ENCODE data around the gene SPATA24.

SPATA24 gene

DNA sequence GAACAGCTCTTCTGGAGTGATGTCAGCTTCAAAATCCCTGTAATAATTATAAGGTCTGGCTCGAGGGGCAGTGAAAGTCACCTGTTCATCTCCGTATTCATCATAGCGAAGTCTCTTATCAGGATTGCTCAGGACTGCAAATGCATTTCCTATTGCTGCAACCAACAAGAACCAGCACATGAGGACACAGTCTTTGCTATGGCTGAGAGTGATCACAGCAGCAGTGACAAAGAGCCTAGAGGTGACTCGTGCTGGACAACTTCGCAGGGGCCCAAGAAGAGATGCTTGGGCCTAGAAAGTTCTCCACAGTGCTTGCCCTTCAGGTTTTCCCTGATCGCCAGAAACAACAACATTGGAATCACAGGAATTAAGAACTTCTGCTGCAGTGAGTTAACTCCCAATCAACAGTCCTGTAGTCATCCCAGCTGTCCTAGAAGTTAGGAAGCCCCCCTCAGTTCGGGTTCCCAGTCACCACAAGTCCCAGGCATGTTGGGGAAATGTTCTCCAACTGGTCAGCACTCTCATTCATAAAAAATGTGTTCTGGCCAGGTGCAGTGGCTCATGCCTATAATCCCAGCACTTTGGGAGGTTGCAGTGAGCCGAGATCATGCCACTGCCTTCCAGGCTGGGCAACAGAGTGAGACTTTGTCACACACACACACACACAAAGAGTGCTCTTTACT, 22.5 kb upstream of the SPATA24 start:
- Histone ChIP-seq H3K36me3 (ENCODE audit: insufficient read depth, low read length) (no peaks in the 10 kb centered on the region; the same call in 1 of the 2 replicates), H3K9me3 (ENCODE audit: control insufficient read depth, insufficient read depth, low read length) (no peaks in the 10 kb centered on the region), H3K4me1 (ENCODE audit: insufficient read depth, low read length) (no peaks in the 10 kb centered on the region), H3K9ac (ENCODE audit: low read depth, low read length) (no peak overlapping the region)

- H3K4me1 ChIP-seq (ENCODE audit: insufficient read depth, low read length): no peaks in the 10 kb centered on the region
- H3K9ac ChIP-seq (ENCODE audit: low read depth, low read length): no peak overlapping the region
- H3K36me3 ChIP-seq (ENCODE audit: insufficient read depth, low read length): no peaks in the 10 kb centered on the region; the same call in 1 of the 2 replicates
- no peaks in the 10 kb centered on the region for H3K9me3 ChIP-seq (ENCODE audit: control insufficient read depth, insufficient read depth, low read length)
Observed at GRCh38 chr5:139425497-139425896, 21.6 kb upstream of the SPATA24 start.

- Histone ChIP-seq H3K4me1 (ENCODE audit: insufficient read depth, low read length) (peaks cover 7% of the 10 kb centered on the region; the same call in 1 of the 2 replicates), H3K36me3 (ENCODE audit: insufficient read depth, low read length) (no peaks in the 10 kb centered on the region; the same call in 1 of the 2 replicates), H3K9ac (ENCODE audit: low read depth, low read length) (no peak overlapping the region), H3K9me3 (ENCODE audit: control insufficient read depth, insufficient read depth, low read length) (no peaks in the 10 kb centered on the region)
Observed at GRCh38 chr5:139422307-139422893, 18.5 kb upstream of the SPATA24 start.

GRCh38 chr5:139419226-139420192, 15.6 kb upstream of the SPATA24 start:
- peaks cover 7% of the 10 kb centered on the region; the same call in 1 of the 2 replicates for H3K4me1 ChIP-seq (ENCODE audit: insufficient read depth, low read length)
- no peaks in the 10 kb centered on the region for H3K9me3 ChIP-seq (ENCODE audit: control insufficient read depth, insufficient read depth, low read length)
- H3K9ac ChIP-seq (ENCODE audit: low read depth, low read length): no peak overlapping the region
- H3K36me3 ChIP-seq (ENCODE audit: insufficient read depth, low read length): no peaks in the 10 kb centered on the region; the same call in 1 of the 2 replicates

DNA sequence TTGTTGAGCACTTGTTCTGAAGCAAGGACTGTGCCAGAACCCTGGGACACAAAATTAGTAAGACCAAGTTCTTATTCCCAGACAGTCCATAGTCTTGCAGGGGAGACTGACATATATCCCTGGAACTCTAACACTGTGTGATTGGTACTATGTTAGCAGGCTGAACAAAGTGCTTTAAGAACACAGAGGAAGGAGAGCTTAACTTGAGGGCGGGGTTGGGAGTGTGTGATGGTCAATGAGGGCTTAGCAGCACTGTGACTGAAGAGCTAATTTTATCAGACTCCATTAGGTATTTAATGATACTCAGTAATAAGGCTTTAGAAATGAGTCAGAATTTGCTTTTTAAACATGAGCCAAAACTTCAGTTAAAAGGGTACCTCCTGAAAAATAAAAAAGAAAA, 14.9 kb upstream of the SPATA24 start:
- peaks cover 7% of the 10 kb centered on the region; the same call in 1 of the 2 replicates for H3K4me1 ChIP-seq (ENCODE audit: insufficient read depth, low read length)
- H3K9me3 ChIP-seq (ENCODE audit: control insufficient read depth, insufficient read depth, low read length): no peaks in the 10 kb centered on the region
- H3K36me3 ChIP-seq (ENCODE audit: insufficient read depth, low read length): no peaks in the 10 kb centered on the region
- no peak overlapping the region for H3K9ac ChIP-seq (ENCODE audit: low read depth, low read length)

- H3K36me3 ChIP-seq (ENCODE audit: insufficient read depth, low read length): no peaks in the 10 kb centered on the region
- H3K4me1 ChIP-seq (ENCODE audit: insufficient read depth, low read length): peaks cover 7% of the 10 kb centered on the region; the same call in 1 of the 2 replicates
- H3K9ac ChIP-seq (ENCODE audit: low read depth, low read length): no peak overlapping the region
- no peaks in the 10 kb centered on the region for H3K9me3 ChIP-seq (ENCODE audit: control insufficient read depth, insufficient read depth, low read length)
Observed at GRCh38 chr5:139417214-139417613, 13.3 kb upstream of the SPATA24 start.

DNA sequence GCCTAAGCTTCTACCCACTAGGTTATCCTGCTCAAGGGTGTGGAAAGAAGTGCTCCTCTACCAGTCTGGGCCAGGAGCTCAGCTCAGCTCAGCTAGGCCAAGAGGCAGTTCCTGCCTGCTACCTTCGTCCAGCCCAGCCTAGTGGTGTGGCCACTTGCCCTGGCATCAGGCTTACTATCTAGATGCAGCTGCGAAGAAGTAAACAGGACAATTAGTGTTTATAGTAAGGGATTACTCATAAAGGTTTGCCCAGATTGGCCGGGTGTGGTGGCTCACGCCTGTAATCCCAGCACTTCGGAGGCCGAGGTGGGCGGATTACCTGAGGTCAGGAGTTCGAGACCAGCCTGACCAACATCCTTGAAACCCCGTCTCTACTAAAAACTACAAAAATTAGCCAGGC, 12.8 kb upstream of the SPATA24 start:
- H3K9ac ChIP-seq (ENCODE audit: low read depth, low read length): no peak overlapping the region
- no peaks in the 10 kb centered on the region for H3K9me3 ChIP-seq (ENCODE audit: control insufficient read depth, insufficient read depth, low read length)
- H3K4me1 ChIP-seq (ENCODE audit: insufficient read depth, low read length): peaks cover 7% of the 10 kb centered on the region; the same call in 1 of the 2 replicates
- H3K36me3 ChIP-seq (ENCODE audit: insufficient read depth, low read length): no peaks in the 10 kb centered on the region

DNA sequence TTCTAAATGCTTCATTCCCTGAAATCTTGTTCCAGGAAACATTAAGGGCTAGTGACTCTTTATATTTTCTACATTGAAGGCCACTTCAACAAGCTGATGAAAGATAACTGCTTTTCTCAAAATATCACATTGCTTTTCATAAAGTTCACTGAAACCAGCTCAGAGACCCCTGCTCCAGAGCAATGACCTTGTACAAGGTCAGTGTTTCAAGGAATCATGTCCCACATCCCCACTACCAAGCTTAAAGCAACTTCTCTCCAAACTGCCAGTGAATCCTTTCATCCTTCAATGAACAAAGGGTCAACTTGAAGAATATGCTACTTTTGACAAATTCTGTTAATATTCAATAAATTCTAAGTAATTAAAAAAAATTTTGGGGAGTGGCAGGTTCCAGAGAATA, 12.0 kb upstream of the SPATA24 start:
- no peaks in the 10 kb centered on the region for H3K9me3 ChIP-seq (ENCODE audit: control insufficient read depth, insufficient read depth, low read length)

GRCh38 chr5:139415221-139415861, 11.5 kb upstream of the SPATA24 start:
- Histone ChIP-seq H3K36me3 (ENCODE audit: insufficient read depth, low read length) (no peaks in the 10 kb centered on the region), H3K4me1 (ENCODE audit: insufficient read depth, low read length) (peaks cover 7% of the 10 kb centered on the region; the same call in 1 of the 2 replicates), H3K9ac (ENCODE audit: low read depth, low read length) (no peak overlapping the region), H3K9me3 (ENCODE audit: control insufficient read depth, insufficient read depth, low read length) (no peaks in the 10 kb centered on the region)

More for the DNA sequence above, 12.0 kb upstream of the SPATA24 start:
- Histone ChIP-seq H3K9ac (ENCODE audit: low read depth, low read length) (no peak overlapping the region), H3K36me3 (ENCODE audit: insufficient read depth, low read length) (no peaks in the 10 kb centered on the region), H3K4me1 (ENCODE audit: insufficient read depth, low read length) (peaks cover 7% of the 10 kb centered on the region; the same call in 1 of the 2 replicates)

DNA sequence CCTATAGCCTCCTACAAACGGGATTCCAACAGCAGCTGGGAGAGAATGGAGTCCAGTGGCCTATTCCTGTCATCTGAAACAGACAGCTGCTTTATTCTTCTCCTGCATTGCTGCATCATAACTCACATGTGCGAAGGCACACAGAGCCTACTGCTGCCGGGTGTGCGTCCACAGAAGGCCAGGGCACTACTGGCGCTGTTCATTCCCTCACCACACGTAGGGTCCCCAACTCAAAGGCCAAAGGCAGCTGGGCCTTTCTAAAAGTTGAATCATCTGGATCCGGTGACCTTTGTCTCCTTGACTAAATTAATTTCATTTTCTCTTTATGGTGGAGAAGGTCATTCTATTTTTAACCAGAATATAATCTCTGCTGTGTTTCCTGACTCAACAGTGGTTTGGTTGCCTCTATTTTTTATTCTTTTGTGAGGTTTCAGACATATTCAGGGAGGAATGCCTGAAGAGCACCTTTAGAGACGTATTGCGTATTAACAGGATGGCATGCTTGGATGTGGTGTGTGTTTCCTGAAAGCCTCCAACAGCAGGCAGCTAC, 10.8 kb upstream of the SPATA24 start:
- peaks cover 3% of the 10 kb centered on the region; the same call in 1 of the 2 replicates for H3K4me1 ChIP-seq (ENCODE audit: insufficient read depth, low read length)
- H3K9ac ChIP-seq (ENCODE audit: low read depth, low read length): no peak overlapping the region
- H3K36me3 ChIP-seq (ENCODE audit: insufficient read depth, low read length): no peaks in the 10 kb centered on the region
- H3K9me3 ChIP-seq (ENCODE audit: control insufficient read depth, insufficient read depth, low read length): no peaks in the 10 kb centered on the region

- Histone ChIP-seq H3K4me1 (ENCODE audit: insufficient read depth, low read length) (no peaks in the 10 kb centered on the region), H3K36me3 (ENCODE audit: insufficient read depth, low read length) (no peaks in the 10 kb centered on the region), H3K9ac (ENCODE audit: low read depth, low read length) (no peak overlapping the region), H3K9me3 (ENCODE audit: control insufficient read depth, insufficient read depth, low read length) (no peaks in the 10 kb centered on the region)
Observed at GRCh38 chr5:139413963-139414362, 10.1 kb upstream of the SPATA24 start.

GRCh38 chr5:139413153-139413552, 9.3 kb upstream of the SPATA24 start:
- H3K9me3 ChIP-seq (ENCODE audit: control insufficient read depth, insufficient read depth, low read length): no peaks in the 10 kb centered on the region
- H3K36me3 ChIP-seq (ENCODE audit: insufficient read depth, low read length): no peaks in the 10 kb centered on the region
- no peaks in the 10 kb centered on the region for H3K4me1 ChIP-seq (ENCODE audit: insufficient read depth, low read length)
- H3K9ac ChIP-seq (ENCODE audit: low read depth, low read length): no peak overlapping the region

DNA sequence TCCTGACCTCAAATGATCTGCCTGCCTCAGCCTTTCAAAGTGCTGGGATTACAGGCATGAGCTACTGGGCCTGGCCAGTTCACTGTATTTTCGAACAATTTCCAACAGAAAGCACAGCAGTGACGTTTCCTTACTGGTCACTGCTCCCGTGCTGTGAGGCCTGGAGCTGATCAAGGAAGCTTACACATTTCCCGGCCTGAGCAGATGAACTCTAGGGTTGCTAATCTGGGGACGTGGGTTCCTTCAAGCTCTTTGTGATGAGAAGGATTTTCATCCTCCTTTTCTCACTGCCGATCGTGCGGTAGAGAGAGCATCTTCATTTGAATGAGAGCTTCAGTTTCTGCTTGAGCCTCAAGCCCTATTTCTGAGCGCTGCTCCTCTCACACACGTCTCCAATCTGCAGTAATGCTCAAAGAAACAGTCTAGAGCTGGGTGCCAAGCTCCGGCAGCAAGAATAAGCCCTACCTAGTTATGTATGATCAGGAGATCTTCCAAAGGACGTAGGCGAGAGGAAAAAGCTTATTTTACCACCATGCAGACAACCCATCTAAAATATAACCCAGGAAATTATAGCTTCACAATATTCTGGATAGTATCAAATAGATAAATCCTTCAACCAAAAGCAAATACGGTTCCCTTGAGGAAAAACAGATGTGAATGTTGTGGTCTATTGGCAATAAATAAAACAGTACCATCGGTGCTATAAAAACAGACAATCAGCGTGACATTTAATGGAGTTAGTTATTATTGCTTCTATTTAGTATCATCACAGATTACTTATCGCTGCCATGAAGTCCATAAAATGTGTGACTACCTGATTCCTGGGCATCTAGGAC, 7.3 kb upstream of the SPATA24 start:
- no peaks in the 10 kb centered on the region for H3K4me1 ChIP-seq (ENCODE audit: insufficient read depth, low read length)
- H3K9me3 ChIP-seq (ENCODE audit: control insufficient read depth, insufficient read depth, low read length): no peaks in the 10 kb centered on the region
- no peaks in the 10 kb centered on the region for H3K36me3 ChIP-seq (ENCODE audit: insufficient read depth, low read length)
- H3K9ac ChIP-seq (ENCODE audit: low read depth, low read length): no peak overlapping the region

Data from ES-I3 (cell line).